ENCODE results near the gene CCS.

CCS gene

DNA sequence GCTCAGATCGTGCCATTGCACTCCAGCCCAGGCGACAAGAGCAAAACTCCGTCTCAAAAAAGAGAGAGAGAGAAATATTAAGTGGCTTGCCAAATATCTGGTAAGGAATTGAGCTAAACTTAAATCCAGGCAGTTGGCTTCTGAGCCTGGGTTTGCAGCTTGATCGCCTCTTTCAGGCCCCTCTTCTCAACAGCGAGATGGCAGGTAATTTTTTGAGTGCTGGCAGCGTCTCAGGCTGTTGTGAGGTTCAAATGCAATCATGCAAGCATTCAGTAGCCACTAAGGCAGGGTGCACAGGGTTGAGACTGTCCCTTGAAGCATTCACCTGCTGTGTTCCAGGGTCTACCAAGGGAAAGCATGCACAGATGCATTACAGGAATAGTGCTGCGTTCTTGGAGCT is 23.9 kb upstream of the CCS start:
- no peaks in the 10 kb centered on the region for H3K9me3 ChIP-seq (ENCODE audit: insufficient read depth, low read length)
- no peaks in the 10 kb centered on the region for H3K79me2 ChIP-seq (ENCODE audit: insufficient read depth, low read length)
- H3K4me2 ChIP-seq (ENCODE audit: low read depth, low read length, poor library complexity, severe bottlenecking): no peak overlapping the region
- H3F3A ChIP-seq (ENCODE audit: insufficient read depth): no peaks in the 10 kb centered on the region
- no peaks in the 10 kb centered on the region for H3K9me2 ChIP-seq (replicated peaks; ENCODE audit: insufficient read depth, low read length)
- no peaks in the 10 kb centered on the region for H3K36me3 ChIP-seq (ENCODE audit: low read length)
- no peak overlapping the region for H3K9ac ChIP-seq (ENCODE audit: low read length)
- TF ChIP-seq EZH2phosphoT487 (conservative IDR thresholded peaks at IDR 0.05; ENCODE audit: low read length): no peak
- TF ChIP-seq, protein P1, sequence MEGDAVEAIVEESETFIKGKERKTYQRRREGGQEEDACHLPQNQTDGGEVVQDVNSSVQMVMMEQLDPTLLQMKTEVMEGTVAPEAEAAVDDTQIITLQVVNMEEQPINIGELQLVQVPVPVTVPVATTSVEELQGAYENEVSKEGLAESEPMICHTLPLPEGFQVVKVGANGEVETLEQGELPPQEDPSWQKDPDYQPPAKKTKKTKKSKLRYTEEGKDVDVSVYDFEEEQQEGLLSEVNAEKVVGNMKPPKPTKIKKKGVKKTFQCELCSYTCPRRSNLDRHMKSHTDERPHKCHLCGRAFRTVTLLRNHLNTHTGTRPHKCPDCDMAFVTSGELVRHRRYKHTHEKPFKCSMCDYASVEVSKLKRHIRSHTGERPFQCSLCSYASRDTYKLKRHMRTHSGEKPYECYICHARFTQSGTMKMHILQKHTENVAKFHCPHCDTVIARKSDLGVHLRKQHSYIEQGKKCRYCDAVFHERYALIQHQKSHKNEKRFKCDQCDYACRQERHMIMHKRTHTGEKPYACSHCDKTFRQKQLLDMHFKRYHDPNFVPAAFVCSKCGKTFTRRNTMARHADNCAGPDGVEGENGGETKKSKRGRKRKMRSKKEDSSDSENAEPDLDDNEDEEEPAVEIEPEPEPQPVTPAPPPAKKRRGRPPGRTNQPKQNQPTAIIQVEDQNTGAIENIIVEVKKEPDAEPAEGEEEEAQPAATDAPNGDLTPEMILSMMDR (IDR thresholded peaks at IDR 0.05; ENCODE audit: insufficient read depth, low read length, poor library complexity, severe bottlenecking): no peak
- H3K27ac ChIP-seq (ENCODE audit: low read depth, low read length): no peak overlapping the region
- no peak overlapping the region for H2AFZ ChIP-seq (ENCODE audit: low read depth, low read length, severe bottlenecking)
- no peaks in the 10 kb centered on the region for H3K27me3 ChIP-seq (ENCODE audit: low read length)
- H4K20me1 ChIP-seq (ENCODE audit: low read depth, low read length): no peaks in the 10 kb centered on the region
- H3K4me3 ChIP-seq (ENCODE audit: insufficient read depth, low read length, poor library complexity, severe bottlenecking): no peak overlapping the region

DNA sequence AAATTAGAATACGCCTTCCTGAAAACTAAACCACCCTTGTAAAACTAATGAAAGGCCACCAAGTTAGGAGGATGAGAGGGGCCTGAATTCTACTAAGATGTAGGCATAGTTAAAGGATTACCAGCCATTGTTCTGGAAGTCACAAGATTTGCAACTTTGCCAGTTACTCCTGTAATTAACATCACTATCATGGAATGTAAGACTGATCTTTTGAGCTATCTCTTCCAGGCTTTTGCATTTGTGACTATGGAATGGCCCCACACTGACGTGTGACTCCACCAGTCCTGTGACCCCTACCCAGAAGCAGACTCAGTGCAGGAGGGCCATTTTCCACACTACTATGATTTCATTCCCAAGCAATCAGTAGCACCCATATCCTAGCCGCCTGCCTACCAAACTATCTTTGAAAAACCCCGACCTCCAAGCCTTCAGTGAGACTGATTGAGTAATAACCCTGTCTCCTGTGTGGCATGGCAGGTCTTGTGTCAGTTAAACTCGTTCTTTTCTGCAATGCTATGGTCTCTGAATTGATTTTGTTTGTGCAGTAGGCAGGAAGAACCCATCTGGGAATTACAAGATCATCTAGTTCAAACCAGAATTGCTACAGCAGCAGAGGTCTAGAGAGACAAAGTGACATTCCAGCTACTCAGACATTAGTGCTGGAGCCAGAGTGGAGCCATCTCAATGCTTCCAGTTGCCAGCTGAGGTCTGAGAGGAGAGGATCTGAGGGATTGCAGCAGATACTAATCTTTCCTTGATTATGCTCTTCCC is 22.7 kb upstream of the CCS start:
- Histone ChIP-seq H3K36me3 (ENCODE audit: low read length) (no peaks in the 10 kb centered on the region), H3K4me3 (ENCODE audit: insufficient read depth, low read length, poor library complexity, severe bottlenecking) (no peak overlapping the region), H3K27me3 (ENCODE audit: low read length) (no peaks in the 10 kb centered on the region), H3K9me3 (ENCODE audit: insufficient read depth, low read length) (no peaks in the 10 kb centered on the region), H3F3A (ENCODE audit: insufficient read depth) (no peaks in the 10 kb centered on the region), H2AFZ (ENCODE audit: low read depth, low read length, severe bottlenecking) (no peak overlapping the region), H3K9me2 (replicated peaks; ENCODE audit: insufficient read depth, low read length) (no peaks in the 10 kb centered on the region), H3K4me2 (ENCODE audit: low read depth, low read length, poor library complexity, severe bottlenecking) (no peak overlapping the region), H3K79me2 (ENCODE audit: insufficient read depth, low read length) (no peaks in the 10 kb centered on the region), H4K20me1 (ENCODE audit: low read depth, low read length) (no peaks in the 10 kb centered on the region), H3K27ac (ENCODE audit: low read depth, low read length) (no peak overlapping the region), H3K9ac (ENCODE audit: low read length) (no peak overlapping the region)
- no peak for TF ChIP-seq EZH2phosphoT487 (conservative IDR thresholded peaks at IDR 0.05; ENCODE audit: low read length)
- TF ChIP-seq, protein P1 (IDR thresholded peaks at IDR 0.05; ENCODE audit: insufficient read depth, low read length, poor library complexity, severe bottlenecking): no peak

DNA sequence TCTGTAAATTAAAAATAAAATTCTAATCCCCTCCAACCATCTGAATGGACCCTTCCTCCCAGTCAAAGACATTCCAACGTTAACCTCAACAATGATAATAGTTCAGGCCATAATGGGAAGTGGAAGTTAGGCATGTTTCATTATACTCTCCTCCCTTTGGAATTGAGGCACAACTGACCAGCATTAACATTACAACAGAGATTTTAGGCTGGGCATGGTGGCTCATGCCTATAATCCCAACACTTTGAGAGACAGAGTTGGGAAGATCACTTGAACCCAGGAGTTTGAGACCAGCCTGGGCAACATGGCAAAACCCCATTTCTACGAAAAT is 22.2 kb upstream of the CCS start:
- H3K9me2 ChIP-seq (replicated peaks; ENCODE audit: insufficient read depth, low read length): no peaks in the 10 kb centered on the region
- no peaks in the 10 kb centered on the region for H3K36me3 ChIP-seq (ENCODE audit: low read length)
- H4K20me1 ChIP-seq (ENCODE audit: low read depth, low read length): no peaks in the 10 kb centered on the region
- no peaks in the 10 kb centered on the region for H3K27me3 ChIP-seq (ENCODE audit: low read length)
- no peaks in the 10 kb centered on the region for H3K9me3 ChIP-seq (ENCODE audit: insufficient read depth, low read length)
- no peak overlapping the region for H3K27ac ChIP-seq (ENCODE audit: low read depth, low read length)
- no peak overlapping the region for H3K9ac ChIP-seq (ENCODE audit: low read length)
- no peak overlapping the region for H3K4me2 ChIP-seq (ENCODE audit: low read depth, low read length, poor library complexity, severe bottlenecking)
- H3F3A ChIP-seq (ENCODE audit: insufficient read depth): no peaks in the 10 kb centered on the region
- TF ChIP-seq EZH2phosphoT487 (conservative IDR thresholded peaks at IDR 0.05; ENCODE audit: low read length): no peak
- TF ChIP-seq, protein P1 (IDR thresholded peaks at IDR 0.05; ENCODE audit: insufficient read depth, low read length, poor library complexity, severe bottlenecking): no peak
- H2AFZ ChIP-seq (ENCODE audit: low read depth, low read length, severe bottlenecking): no peak overlapping the region
- no peaks in the 10 kb centered on the region for H3K79me2 ChIP-seq (ENCODE audit: insufficient read depth, low read length)
- no peak overlapping the region for H3K4me3 ChIP-seq (ENCODE audit: insufficient read depth, low read length, poor library complexity, severe bottlenecking)
